H1 (cell line): ENCODE results near the gene NXPH3. TPM values are rescaled to one million over a fixed set of nuclear protein-coding genes. Genes with fewer than 3 reads are reported as not detected.
A peak's percentile ranks its signal among the peaks of the same experiment; 100 is the strongest.

Experiments used
- CTCF ChIA-PET: fragments of 300-600 bp; sonication (Branson Sonifier 250); formaldehyde crosslinking; loops from one replicate; lab custom pipeline; 2021; ENCODE audit not compliant: partially characterized antibody; lab: Charles Lee
- POLR2A ChIA-PET: fragments of 300-600 bp; sonication (Branson Sonifier 250); formaldehyde crosslinking; loops from one replicate; lab custom pipeline; 2021; ENCODE audit warnings: inconsistent platforms; ENCODE audit not compliant: partially characterized antibody; lab: Charles Lee
- DNase-seq, 2 experiments: peaks; one replicate each; pipeline versions ENCODE4 v3.0.0 to v3.0.0-alpha.2; 2010 to 2022; ENCODE audit warnings: low spot score in 2 of 2, low read depth in 1 of 2, mixed read lengths in 1 of 2
- FAIRE-seq: peaks from 2 replicates; lab custom pipeline; 2011; peaks lifted over from hg19 to GRCh38; lab: Jason Lieb, UNC
- H2AFZ ChIP-seq: 2 replicates; pipeline ENCODE4 v1.8.1; 2012; ENCODE audit warnings: low read length, inconsistent platforms
- H2AK5ac ChIP-seq: 2 replicates; pipeline ENCODE4 v1.6.1; 2013; ENCODE audit warnings: low read depth, low read length
- H2BK120ac ChIP-seq: replicated peaks from 2 replicates; pipeline ENCODE3; 2013; ENCODE audit warnings: low read depth, low read length, inconsistent platforms
- H2BK12ac ChIP-seq: 2 replicates; pipeline ENCODE4 v1.6.1; 2013; ENCODE audit warnings: low read depth, low read length
- H2BK15ac ChIP-seq: 2 replicates; pipeline ENCODE4 v1.6.1; 2013; ENCODE audit warnings: low read length
- H2BK20ac ChIP-seq: 2 replicates; pipeline ENCODE4 v1.6.1; 2013; ENCODE audit warnings: low read length
- H2BK5ac ChIP-seq: 2 replicates; pipeline ENCODE4 v1.6.1; 2013; ENCODE audit warnings: low read depth, low read length
- H3K14ac ChIP-seq: 2 replicates; pipeline ENCODE4 v1.6.1; 2013; ENCODE audit warnings: inconsistent platforms; ENCODE audit not compliant: insufficient read length
- H3K18ac ChIP-seq: 2 replicates; pipeline ENCODE4 v1.6.1; 2013; ENCODE audit warnings: low read length; ENCODE audit errors: extremely low read depth
- H3K23ac ChIP-seq: 2 replicates; pipeline ENCODE4 v1.6.1; 2013; ENCODE audit warnings: inconsistent platforms; ENCODE audit not compliant: insufficient read length
- H3K23me2 ChIP-seq: 2 replicates; pipeline ENCODE4 v1.6.1; 2013; ENCODE audit warnings: low read depth, low read length
- H3K27ac ChIP-seq: 2 replicates; pipeline ENCODE4 v1.6.1; 2011; ENCODE audit warnings: low read depth, low read length, inconsistent platforms
- H3K27me3 ChIP-seq, 4 experiments: replicated peaks in 1 of 4; 1 replicate in 1 of 4; 2 replicates in 3 of 4; pipeline versions ENCODE4 v1.6.1 to v1.8.1; 2011 to 2013; ENCODE audit warnings: low read length in 3 of 4, mild to moderate bottlenecking in 3 of 4, inconsistent platforms in 2 of 4, mixed read lengths in 2 of 4, moderate library complexity in 1 of 4; ENCODE audit not compliant: control insufficient read depth in 3 of 4, insufficient read depth in 3 of 4; ENCODE audit errors: extremely low read depth in 1 of 4
- H3K36me3 ChIP-seq, 4 experiments: 2 replicates each; pipeline versions ENCODE4 v1.6.1 to v1.8.1; 2011 to 2013; ENCODE audit warnings: mild to moderate bottlenecking in 4 of 4, low read length in 3 of 4, moderate library complexity in 2 of 4, control low read depth in 1 of 4, inconsistent platforms in 1 of 4; ENCODE audit not compliant: insufficient read depth in 4 of 4, control insufficient read depth in 2 of 4
- H3K4ac ChIP-seq: replicated peaks from 2 replicates; pipeline ENCODE3; 2013; ENCODE audit warnings: low read length, low read depth, mixed read lengths, inconsistent platforms; ENCODE audit not compliant: insufficient read length
- H3K4me1 ChIP-seq, 4 experiments: replicated peaks in 1 of 4; 1 replicate in 1 of 4; 2 replicates in 3 of 4; pipeline versions ENCODE4 v1.6.1 to v1.8.1; 2011 to 2013; ENCODE audit warnings: low read length in 3 of 4, inconsistent platforms in 2 of 4, mixed read lengths in 1 of 4; ENCODE audit not compliant: insufficient read depth in 4 of 4, control insufficient read depth in 3 of 4
- H3K4me2 ChIP-seq, 2 experiments: 2 replicates each; pipeline versions ENCODE4 v1.6.1 to v1.8.1; 2011 to 2013; ENCODE audit warnings: low read depth in 2 of 2, low read length in 2 of 2, control low read depth in 1 of 2, inconsistent platforms in 1 of 2, mild to moderate bottlenecking in 1 of 2; ENCODE audit not compliant: insufficient read depth in 1 of 2
- H3K4me3 ChIP-seq, 4 experiments: fragments of 200-600, 300-600 bp in 1 of 4; sonication (generic), shearing (Covaris generic), sonication (Bioruptor Twin) in 1 of 4; 2 replicates each; pipeline versions ENCODE4 v1.5.1 to v1.8.1; 2011 to 2016; ENCODE audit warnings: low read length in 4 of 4, low read depth in 3 of 4, control low read depth in 2 of 4, inconsistent platforms in 2 of 4, mild to moderate bottlenecking in 2 of 4, mixed read lengths in 1 of 4, moderate library complexity in 1 of 4; ENCODE audit not compliant: insufficient read depth in 2 of 4; ENCODE audit errors: extremely low read depth in 1 of 4
- H3K56ac ChIP-seq: replicated peaks from 2 replicates; pipeline ENCODE3; 2013; ENCODE audit warnings: low read depth, mild to moderate bottlenecking, mixed read lengths, low read length, inconsistent platforms; ENCODE audit not compliant: insufficient read length
- H3K79me1 ChIP-seq: 2 replicates; pipeline ENCODE4 v1.6.1; 2013; ENCODE audit warnings: low read depth, low read length, control low read depth
- H3K79me2 ChIP-seq, 2 experiments: 2 replicates each; pipeline versions ENCODE4 v1.6.1 to v1.8.1; 2012 to 2013; ENCODE audit warnings: low read length in 2 of 2, mild to moderate bottlenecking in 2 of 2, inconsistent platforms in 1 of 2; ENCODE audit not compliant: insufficient read depth in 2 of 2, control insufficient read depth in 1 of 2
- H3K9ac ChIP-seq, 4 experiments: replicated peaks in 1 of 4; 1 replicate in 1 of 4; 2 replicates in 3 of 4; pipeline versions ENCODE4 v1.6.1 to v1.8.1; 2011 to 2013; ENCODE audit warnings: low read depth in 3 of 4, low read length in 3 of 4, control low read depth in 2 of 4, mild to moderate bottlenecking in 2 of 4, moderate library complexity in 2 of 4, inconsistent platforms in 1 of 4; ENCODE audit errors: extremely low read depth in 1 of 4
- H3K9me3 ChIP-seq, 2 experiments: 2 replicates each; pipeline versions ENCODE4 v1.6.1 to v1.8.1; 2012 to 2013; ENCODE audit warnings: mild to moderate bottlenecking in 2 of 2, moderate library complexity in 2 of 2, control low read depth in 1 of 2, inconsistent platforms in 1 of 2, low read depth in 1 of 2, low read length in 1 of 2, mixed read lengths in 1 of 2; ENCODE audit not compliant: insufficient read depth in 2 of 2
- H4K20me1 ChIP-seq, 2 experiments: replicated peaks in 1 of 2; 2 replicates each; pipeline versions ENCODE3 to v1.8.1; 2011 to 2013; ENCODE audit warnings: inconsistent platforms in 2 of 2, low read length in 2 of 2, mild to moderate bottlenecking in 1 of 2; ENCODE audit not compliant: insufficient read depth in 2 of 2, control insufficient read depth in 1 of 2
- H4K5ac ChIP-seq: 2 replicates; pipeline ENCODE4 v1.6.1; 2013; ENCODE audit warnings: low read length, low read depth, mixed read lengths, inconsistent platforms; ENCODE audit not compliant: insufficient read length
- H4K8ac ChIP-seq: 2 replicates; pipeline ENCODE4 v1.8.0; 2013; ENCODE audit warnings: mild to moderate bottlenecking, moderate library complexity, low read length, inconsistent platforms; ENCODE audit not compliant: insufficient read depth; ENCODE audit errors: extremely low read depth
- H4K91ac ChIP-seq: replicated peaks from 2 replicates; pipeline ENCODE3; 2013; ENCODE audit warnings: low read length, mixed read lengths, inconsistent platforms; ENCODE audit not compliant: insufficient read length
- WGBS, 2 experiments: shearing (Covaris generic) in 1 of 2; methylation state at CpG; one replicate each; pipeline versions ENCODE4 v1.1.6 to v1.1.7; 2013 to 2015; ENCODE audit warnings: low lambda C conversion rate in 2 of 2, mixed read lengths in 2 of 2, inconsistent platforms in 1 of 2, low coverage in 1 of 2, missing lambda C conversion rate in 1 of 2; ENCODE audit not compliant: insufficient replicate concordance in 2 of 2, insufficient coverage in 1 of 2, insufficient read length in 1 of 2; ENCODE audit errors: extremely low coverage in 1 of 2, missing lambda C conversion rate in 1 of 2; 5-methylcytosine and 5-hydroxymethylcytosine counted together
- polyA plus RNA-seq, 7 experiments: library from polyadenylated mRNA; depleted of rRNA in 3 of 7; stranded (reverse) in 5 of 7; unstranded in 2 of 7; fragments of >200 nt in 5 of 7; fragments of 200-250 nt in 2 of 7; gene quantifications; 1 replicate in 5 of 7; 2 replicates in 1 of 7; 4 replicates in 1 of 7; pipeline versions ENCODE4 v1.2.1 to v1.2.3, GENCODE V29; 2011 to 2013; ENCODE audit warnings: missing spikeins in 2 of 7, mixed read lengths in 2 of 7
- total RNA-seq: library from RNA; stranded (reverse); fragmentation: NEBNext Ultra II Directional; extraction: Animal tissue kit (Norgen Biotek cat#: 25700); gene quantifications from 2 replicates; pipeline ENCODE4 v1.2.1, GENCODE V29; 2021

The NXPH3 gene
- total and polyA plus RNA-seq, 2 of the 8 experiments (the other 6 are each of a cell fraction or from before 2014, with no cell fraction given) = 2.5 to 3.7 TPM

DNA sequence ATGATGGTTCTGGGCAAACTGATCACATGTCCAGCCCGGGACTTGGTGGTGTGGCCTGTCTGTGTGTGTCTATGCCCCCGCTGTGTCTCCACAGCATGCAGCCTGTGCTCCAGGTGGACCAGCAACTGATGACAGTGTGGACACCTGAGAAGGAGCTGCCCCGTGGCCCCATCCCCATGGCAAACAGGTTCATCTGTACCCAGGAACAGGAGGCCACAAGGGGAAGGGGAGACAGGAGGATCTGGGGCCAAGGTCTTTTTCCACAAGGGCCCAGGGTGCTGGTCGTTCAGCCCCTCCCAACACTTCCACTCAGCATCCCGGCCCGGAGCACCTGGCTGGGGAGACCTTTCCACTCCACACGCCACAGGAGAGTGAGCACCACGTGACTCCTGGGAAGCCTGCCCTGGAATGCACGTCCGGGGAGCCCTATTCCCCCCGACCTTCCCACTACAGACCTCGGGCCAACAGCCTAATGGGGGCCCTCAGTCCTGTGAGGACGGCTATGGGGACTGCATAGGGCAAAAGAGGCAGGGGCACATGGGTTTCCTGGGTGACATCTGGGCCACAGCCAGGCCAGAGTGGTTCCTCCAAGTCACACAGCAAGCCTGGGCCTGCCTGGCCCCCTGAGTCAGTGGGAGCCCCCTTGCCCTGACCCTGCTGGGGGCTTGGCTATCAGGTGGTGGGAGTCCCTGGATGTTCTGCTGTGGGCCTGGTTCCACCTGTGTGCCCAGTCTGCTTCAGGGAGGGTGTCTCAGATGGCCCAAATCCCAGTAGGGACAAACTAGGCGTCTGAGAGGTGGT lies 20.8 kb upstream of the NXPH3 start:
- Histone ChIP-seq H3K4me2 (no peak overlapping the region), H3K56ac (no peak overlapping the region), H2BK5ac (no peak overlapping the region), H3K23ac (no peak overlapping the region), H3K14ac (no peak overlapping the region), H2BK12ac (peak overlapping the region; percentile 19; the same call in 1 of the 2 replicates), H3K4ac (no peak overlapping the region), H2AK5ac (no peak overlapping the region), H3K9me3 (no peaks in the 10 kb centered on the region), H3K27ac (no peak overlapping the region), H3K36me3 (no peaks in the 10 kb centered on the region), H3K4me3 (no peak overlapping the region), H2BK15ac (no peak overlapping the region; the same call in 1 of the 2 replicates), H3K79me1 (no peaks in the 10 kb centered on the region), H4K5ac (no peak overlapping the region), H2BK20ac (no peak overlapping the region; the same call in 1 of the 2 replicates), H4K20me1 (no peaks in the 10 kb centered on the region), H3K18ac (no peak overlapping the region), H2BK120ac (no peak overlapping the region), H3K27me3 (peaks cover 0 to 3% (median 1%) of the 10 kb centered on the region in 4 experiments; a peak in 2 of 7 replicates), H3K23me2 (no peaks in the 10 kb centered on the region), H3K9ac (no peak overlapping the region), H2AFZ (no peak overlapping the region), H4K91ac (peak overlapping the region; percentile 6), H3K4me1 (no peaks in the 10 kb centered on the region; a peak in 1 of 7 replicates), H4K8ac (peak overlapping the region; percentile 82), H3K79me2 (no peaks in the 10 kb centered on the region)
- ChIA-PET CTCF (interaction anchor here (0.6 to 16.4 kb wide), 30 partner anchors 10 to 519 kb away, joined by 3 to 228 read pairs (median 16); partner anchors contain the start of genes NXPH3, PHB1 and SLC35B1), POLR2A (interaction anchor here (0.6 to 0.7 kb wide), 2 partner anchors 58 to 154 kb away, joined by 3 to 4 read pairs; no protein-coding TSS in a partner anchor)
- WGBS, 2 experiments = 86% methylated on average over 14 of the region's 14 CpGs; no CpG with 5 or more reads in 1 of the 2 experiments
- FAIRE-seq = no peak
- no peak for DNase-seq
